Muscle of back (tissue), 10 donors: ENCODE data around the gene CTDSP2. TPM values are rescaled to one million over a fixed set of nuclear protein-coding genes. Genes with fewer than 3 reads are reported as not detected.

Experiments used
- polyA plus RNA-seq, 10 donors: library from polyadenylated mRNA; unstranded; fragments of 120-200 nt; gene quantifications; one replicate each; pipeline ENCODE4 v1.2.1, GENCODE V29; 2013; ENCODE audit not compliant: insufficient read length in 10 of 10

The CTDSP2 gene
- polyA plus RNA-seq, 10 donors, result 181 to 215 (median 192) TPM

Other genes starting within 250 kb of the CTDSP2 start
- gene DTX3, start 241.9 kb downstream of the CTDSP2 start, polyA plus RNA-seq, result 10 to 100 TPM; 21.8 to 42.7 (median 26.5) TPM
- 10 to 100 TPM; 30.5 to 47.9 (median 37.8) TPM for gene ARHGEF25, start 235.3 kb downstream of the CTDSP2 start, polyA plus RNA-seq
- 1 to 10 TPM; 1.5 to 3.1 (median 2.6) TPM for gene B4GALNT1, start 213.5 kb downstream of the CTDSP2 start, polyA plus RNA-seq
- gene OS9, start 152.6 kb downstream of the CTDSP2 start, polyA plus RNA-seq, result 100 to 1,000 TPM; 112 to 161 (median 121) TPM
- 10 to 100 TPM in 3 of 10 donors, 1 to 10 TPM in 7; 5.6 to 12.5 (median 7.3) TPM for gene AGAP2, start 108.0 kb downstream of the CTDSP2 start, polyA plus RNA-seq
- gene TSPAN31, start 101.7 kb downstream of the CTDSP2 start, polyA plus RNA-seq, result 10 to 100 TPM; 38.1 to 52.2 (median 44.0) TPM
- 100 to 1,000 TPM; 119 to 210 (median 154) TPM for gene CDK4, start 94.4 kb downstream of the CTDSP2 start, polyA plus RNA-seq
- gene MARCHF9, start 91.6 kb downstream of the CTDSP2 start, polyA plus RNA-seq, result 10 to 100 TPM in 1 of 10 donors, 1 to 10 TPM in 9; 6.6 to 10.2 (median 7.9) TPM
- gene CYP27B1, start 79.7 kb downstream of the CTDSP2 start, polyA plus RNA-seq, result 1 to 10 TPM in 3 of 10 donors, under 1 TPM in 7; 0.20 to 1.3 (median 0.82) TPM
- 10 to 100 TPM; 19.5 to 28.7 (median 25.8) TPM for gene METTL1, start 74.6 kb downstream of the CTDSP2 start, polyA plus RNA-seq
- gene EEF1AKMT3, start 74.1 kb downstream of the CTDSP2 start, polyA plus RNA-seq, result 1 to 10 TPM; 5.6 to 10.0 (median 6.6) TPM
- 10 to 100 TPM; 22.6 to 34.7 (median 30.6) TPM for gene TSFM, start 63.9 kb downstream of the CTDSP2 start, polyA plus RNA-seq
- 10 to 100 TPM in 7 of 10 donors, 1 to 10 TPM in 3; 8.6 to 30.6 (median 12.6) TPM for gene AVIL, start 28.0 kb downstream of the CTDSP2 start, polyA plus RNA-seq
- 10 to 100 TPM in 4 of 10 donors, 1 to 10 TPM in 6; 4.9 to 11.5 (median 9.7) TPM for gene ATP23, start 94.8 kb upstream of the CTDSP2 start, polyA plus RNA-seq